ENCODE data around the gene EPN3. TPM values are rescaled to one million over a fixed set of nuclear protein-coding genes. Genes with fewer than 3 reads are reported as not detected.

Gene EPN3
- total and polyA plus RNA-seq, 11 donors: 8.9 to 29.5 (median 12.6) TPM

GRCh38 chr17:50563092-50563511 is 30.6 kb downstream of the EPN3 start:
- DNase-seq (no peak), ATAC-seq (no peak)
- intact Hi-C loops (cut with DNase I): no loop called here
- Histone ChIP-seq H3K4me1 (peaks cover 12 to 46% (median 29%) of the 10 kb centered on the region in 12 donors), H3K36me3 (no peaks in the 10 kb centered on the region), H3K27me3 (peaks cover 27 to 81% (median 53%) of the 10 kb centered on the region in 9 donors), H3K9me3 (no peaks in the 10 kb centered on the region), H3K27ac (no peak overlapping the region), H3K4me3 (no peak overlapping the region)
- TF ChIP-seq CTCF (IDR thresholded peaks at IDR 0.05) (no peak), POLR2A (IDR thresholded peaks at IDR 0.05) (no peak)
- WGBS, 4 donors: 62 to 79% (median 70%) methylated on average over 4 of the region's 4 CpGs

GRCh38 chr17:50564916-50565315 is 32.4 kb downstream of the EPN3 start:
- Histone ChIP-seq H3K4me1 (peaks cover 9 to 31% (median 15%) of the 10 kb centered on the region in 12 donors), H3K27ac (peak overlapping the region in 1 of 12 donors; percentile 17), H3K27me3 (peaks cover 19 to 63% (median 41%) of the 10 kb centered on the region in 9 donors), H3K4me3 (peak overlapping the region in 2 of 12 donors; percentile 10 to 12), H3K36me3 (no peaks in the 10 kb centered on the region), H3K9me3 (no peaks in the 10 kb centered on the region)
- WGBS, 4 donors: 45 to 59% (median 46%) methylated on average over 18 to 19 of the region's 19 CpGs
- ATAC-seq: peak in 3 of 4 donors; percentile 33 to 54 (median 37)
- peak in 4 of 5 donors; percentile 64 to 81 (median 74) for DNase-seq
- TF ChIP-seq CTCF (IDR thresholded peaks at IDR 0.05) (no peak), POLR2A (IDR thresholded peaks at IDR 0.05) (no peak)
- intact Hi-C loops (cut with DNase I): no loop called here

- Histone ChIP-seq H3K27ac (no peak overlapping the region), H3K27me3 (peaks cover 19 to 55% (median 35%) of the 10 kb centered on the region in 9 donors), H3K9me3 (no peaks in the 10 kb centered on the region), H3K4me3 (peak overlapping the region in 2 of 12 donors; percentile 10 to 12), H3K4me1 (peaks cover 4 to 24% (median 9%) of the 10 kb centered on the region in 12 donors), H3K36me3 (no peaks in the 10 kb centered on the region)
- intact Hi-C loops (cut with DNase I): no loop called here
- no peak for ATAC-seq
- TF ChIP-seq POLR2A (IDR thresholded peaks at IDR 0.05) (no peak), CTCF (IDR thresholded peaks at IDR 0.05) (no peak)
- 47 to 56% (median 52%) methylated on average over 9 to 10 of the region's 10 CpGs for WGBS, 4 donors
- no peak for DNase-seq
These were observed 33.1 kb downstream of the EPN3 start for GRCh38 chr17:50565402-50566350.

GRCh38 chr17:50566886-50567285 is 34.4 kb downstream of the EPN3 start:
- intact Hi-C loops (cut with DNase I): no loop called here
- no peak for TF ChIP-seq POLR2A (IDR thresholded peaks at IDR 0.05)
- H3K27me3 ChIP-seq: peaks cover 10 to 43% (median 23%) of the 10 kb centered on the region in 9 donors
- ATAC-seq (no peak), DNase-seq (no peak)
- H3K36me3 ChIP-seq: no peaks in the 10 kb centered on the region
- WGBS, 4 donors: 31 to 56% (median 48%) methylated on average over 2 of the region's 2 CpGs
- H3K9me3 ChIP-seq: no peaks in the 10 kb centered on the region
- H3K4me3 ChIP-seq: no peak overlapping the region
- no peak overlapping the region for H3K27ac ChIP-seq
- peaks cover 0 to 16% (median 0%) of the 10 kb centered on the region in 12 donors for H3K4me1 ChIP-seq

All from heart left ventricle (tissue), 16 donors.